Ascending aorta (tissue), 2 donors: ENCODE results near the gene MPPED1. TPM values are rescaled to one million over a fixed set of nuclear protein-coding genes. Genes with fewer than 3 reads are reported as not detected.

Source experiments
- DNase-seq, 2 donors: peaks; one replicate each; pipeline ENCODE4 v3.0.0-alpha.2; 2019; ENCODE audit warnings: low spot score in 2 of 2
- H3K27ac ChIP-seq, 2 donors: fragments of 200-600 bp; sonication (generic); one replicate each; pipeline ENCODE4 v1.5.1; 2016 to 2017; ENCODE audit warnings: mild to moderate bottlenecking in 1 of 2
- H3K27me3 ChIP-seq: fragments of 200-600 bp; sonication (generic); one replicate; pipeline ENCODE4 v1.5.1; 2017
- H3K36me3 ChIP-seq, 2 donors: fragments of 200-600 bp; sonication (generic); one replicate each; pipeline ENCODE4 v1.5.1; 2016
- H3K4me1 ChIP-seq, 2 donors: fragments of 200-600 bp; sonication (generic); one replicate each; pipeline ENCODE4 v1.5.1; 2016 to 2017; ENCODE audit warnings: mild to moderate bottlenecking in 1 of 2
- H3K4me3 ChIP-seq, 2 donors: fragments of 200-600 bp; sonication (generic); one replicate each; pipeline ENCODE4 v1.5.1; 2016 to 2017; ENCODE audit warnings: mild to moderate bottlenecking in 1 of 2
- H3K9me3 ChIP-seq, 2 donors: fragments of 200-600 bp; sonication (generic); one replicate each; pipeline ENCODE4 v1.5.1; 2016
- intact Hi-C: fragments of 100-400 bp; cut with DNase I; formaldehyde crosslinking; loops from one replicate; pipeline ENCODE4 v1.15.1; 2023
- total RNA-seq: library from RNA; depleted of rRNA; stranded (reverse); fragments of >200 nt; gene quantifications from one replicate; pipeline ENCODE4 v1.1.0, GENCODE V29; 2016
- TF ChIP-seq, protein P1 (sequence below), 3 experiments: fragments of 200-600 bp in 2 of 3; fragments of 450-650 bp in 1 of 3; sonication (generic) in 2 of 3; IDR thresholded peaks; one replicate each; pipeline ENCODE4 v1.5.1; 2016 to 2019; ENCODE audit warnings: antibody characterized with exemption in 3 of 3, mild to moderate bottlenecking in 1 of 3, moderate library complexity in 1 of 3

The MPPED1 gene
- total RNA-seq, 1 donor from 2014 or later = not detected

DNA sequence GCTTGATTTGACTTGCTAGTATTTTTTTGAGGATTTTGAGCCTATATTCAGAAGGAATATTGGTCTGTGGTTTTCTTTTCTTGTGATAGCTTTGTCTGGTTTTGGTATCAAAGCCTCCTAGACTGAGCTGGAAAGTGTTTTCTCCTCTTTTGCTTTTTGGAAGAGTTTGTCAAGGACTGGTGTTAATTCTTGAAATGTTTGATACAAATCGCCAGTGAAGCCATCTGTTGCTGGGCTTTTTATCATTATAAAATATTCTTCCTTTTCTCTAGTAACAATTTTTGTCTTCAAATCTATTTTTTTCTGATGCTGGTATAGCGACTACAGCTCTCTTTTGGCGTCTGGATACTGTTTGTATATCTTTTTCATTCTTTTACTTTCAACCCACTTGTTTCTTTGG, 45.2 kb downstream of the MPPED1 start:
- Histone ChIP-seq H3K9me3 (no peaks in the 10 kb centered on the region), H3K4me3 (no peak overlapping the region), H3K27me3 (no peaks in the 10 kb centered on the region), H3K4me1 (no peaks in the 10 kb centered on the region), H3K27ac (no peak overlapping the region), H3K36me3 (no peaks in the 10 kb centered on the region)
- intact Hi-C loops = no loop called here
- TF ChIP-seq, protein P1, sequence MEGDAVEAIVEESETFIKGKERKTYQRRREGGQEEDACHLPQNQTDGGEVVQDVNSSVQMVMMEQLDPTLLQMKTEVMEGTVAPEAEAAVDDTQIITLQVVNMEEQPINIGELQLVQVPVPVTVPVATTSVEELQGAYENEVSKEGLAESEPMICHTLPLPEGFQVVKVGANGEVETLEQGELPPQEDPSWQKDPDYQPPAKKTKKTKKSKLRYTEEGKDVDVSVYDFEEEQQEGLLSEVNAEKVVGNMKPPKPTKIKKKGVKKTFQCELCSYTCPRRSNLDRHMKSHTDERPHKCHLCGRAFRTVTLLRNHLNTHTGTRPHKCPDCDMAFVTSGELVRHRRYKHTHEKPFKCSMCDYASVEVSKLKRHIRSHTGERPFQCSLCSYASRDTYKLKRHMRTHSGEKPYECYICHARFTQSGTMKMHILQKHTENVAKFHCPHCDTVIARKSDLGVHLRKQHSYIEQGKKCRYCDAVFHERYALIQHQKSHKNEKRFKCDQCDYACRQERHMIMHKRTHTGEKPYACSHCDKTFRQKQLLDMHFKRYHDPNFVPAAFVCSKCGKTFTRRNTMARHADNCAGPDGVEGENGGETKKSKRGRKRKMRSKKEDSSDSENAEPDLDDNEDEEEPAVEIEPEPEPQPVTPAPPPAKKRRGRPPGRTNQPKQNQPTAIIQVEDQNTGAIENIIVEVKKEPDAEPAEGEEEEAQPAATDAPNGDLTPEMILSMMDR (IDR thresholded peaks at IDR 0.05) = no peak
- no peak for DNase-seq

DNA sequence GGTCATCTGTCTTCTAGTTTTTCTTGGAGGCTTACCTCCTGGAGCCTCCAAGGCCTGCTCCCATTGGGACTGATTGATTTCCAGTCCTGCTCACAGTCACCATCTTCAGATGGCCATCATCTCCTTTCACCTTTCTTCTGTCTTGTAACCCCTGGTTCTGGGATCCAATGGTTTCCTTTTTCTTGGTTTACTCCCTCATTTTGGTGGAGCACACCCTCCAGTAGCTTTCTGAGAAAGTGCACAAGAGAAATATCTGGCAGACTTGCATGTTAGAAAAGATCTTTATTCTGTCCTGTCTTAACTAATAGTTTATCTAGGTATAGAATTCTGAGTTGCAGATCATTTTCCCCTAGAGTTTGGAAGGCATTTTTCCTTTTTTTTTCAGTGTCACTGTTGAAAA, 50.9 kb downstream of the MPPED1 start:
- H3K9me3 ChIP-seq = no peaks in the 10 kb centered on the region
- intact Hi-C loops = no loop called here
- DNase-seq = no peak
- H3K27me3 ChIP-seq = no peaks in the 10 kb centered on the region
- TF ChIP-seq, protein P1 (IDR thresholded peaks at IDR 0.05) = no peak
- H3K27ac ChIP-seq = no peak overlapping the region
- H3K4me3 ChIP-seq = no peak overlapping the region
- no peaks in the 10 kb centered on the region for H3K4me1 ChIP-seq
- H3K36me3 ChIP-seq = no peaks in the 10 kb centered on the region

- no peak overlapping the region for H3K4me3 ChIP-seq
- H3K4me1 ChIP-seq = no peaks in the 10 kb centered on the region
- no peak for DNase-seq
- intact Hi-C loops = no loop called here
- no peaks in the 10 kb centered on the region for H3K36me3 ChIP-seq
- TF ChIP-seq, protein P1 (IDR thresholded peaks at IDR 0.05) = no peak
- H3K27ac ChIP-seq = no peak overlapping the region
- H3K27me3 ChIP-seq = no peaks in the 10 kb centered on the region
- no peaks in the 10 kb centered on the region for H3K9me3 ChIP-seq
Observed at GRCh38 chr22:43464809-43465208, 53.0 kb downstream of the MPPED1 start.

GRCh38 chr22:43465291-43466015, 53.6 kb downstream of the MPPED1 start:
- Histone ChIP-seq H3K27ac (no peak overlapping the region), H3K36me3 (no peaks in the 10 kb centered on the region), H3K4me1 (no peaks in the 10 kb centered on the region), H3K4me3 (no peak overlapping the region), H3K9me3 (no peaks in the 10 kb centered on the region), H3K27me3 (no peaks in the 10 kb centered on the region)
- intact Hi-C loops = no loop called here
- DNase-seq = no peak
- TF ChIP-seq, protein P1 (IDR thresholded peaks at IDR 0.05) = no peak

GRCh38 chr22:43466710-43467109, 54.9 kb downstream of the MPPED1 start:
- intact Hi-C loops = no loop called here
- H3K27me3 ChIP-seq = no peaks in the 10 kb centered on the region
- H3K4me1 ChIP-seq = no peaks in the 10 kb centered on the region
- no peaks in the 10 kb centered on the region for H3K36me3 ChIP-seq
- H3K27ac ChIP-seq = no peak overlapping the region
- TF ChIP-seq, protein P1 (IDR thresholded peaks at IDR 0.05) = no peak
- no peak for DNase-seq
- H3K9me3 ChIP-seq = no peaks in the 10 kb centered on the region
- no peak overlapping the region for H3K4me3 ChIP-seq
